CD14-positive monocyte (primary cell): Measurements from ENCODE around the gene CR1L. TPM values are rescaled to one million over a fixed set of nuclear protein-coding genes. Genes with fewer than 3 reads are reported as not detected.
"Not testable (repeated sequence)": the region's sequence is repeated elsewhere in the genome, so short reads cannot be mapped to it uniquely, and the experiment has no call there.

Experiments
- DNase-seq, 3 donors: peaks; one replicate each; pipeline ENCODE4 v3.0.0-alpha.2; 2011 to 2022
- H2AFZ ChIP-seq: 2 replicates; pipeline ENCODE4 v1.6.0; 2012; ENCODE audit warnings: mild to moderate bottlenecking, low read depth, low read length, inconsistent platforms; ENCODE audit not compliant: insufficient read depth, poor library complexity, severe bottlenecking
- H3K27ac ChIP-seq, 2 donors: 1 replicate in 1 of 2; 2 replicates in 1 of 2; pipeline ENCODE4 v1.5.1; 2012 to 2013; ENCODE audit warnings: low read length in 2 of 2, control low read depth in 1 of 2, inconsistent platforms in 1 of 2, low read depth in 1 of 2, mild to moderate bottlenecking in 1 of 2
- H3K27me3 ChIP-seq, 2 donors: one replicate each; pipeline versions ENCODE4 v1.6.0 to v1.6.1; 2011 to 2013; ENCODE audit warnings: low read length in 2 of 2; ENCODE audit not compliant: control insufficient read depth in 2 of 2, insufficient read depth in 2 of 2
- H3K36me3 ChIP-seq, 2 donors: replicated peaks in 1 of 2; 1 replicate in 1 of 2; 2 replicates in 1 of 2; pipeline versions ENCODE4 v1.5.1 to v1.6.1; 2012 to 2013; ENCODE audit warnings: low read length in 2 of 2, control low read depth in 1 of 2, inconsistent platforms in 1 of 2, mild to moderate bottlenecking in 1 of 2; ENCODE audit not compliant: insufficient read depth in 2 of 2, control insufficient read depth in 1 of 2
- H3K4me1 ChIP-seq, 2 donors: 1 replicate in 1 of 2; 2 replicates in 1 of 2; pipeline versions ENCODE4 v1.5.1 to v1.6.1; 2012 to 2013; ENCODE audit warnings: low read length in 2 of 2, control low read depth in 1 of 2, inconsistent platforms in 1 of 2, mild to moderate bottlenecking in 1 of 2, moderate library complexity in 1 of 2; ENCODE audit not compliant: insufficient read depth in 2 of 2, control insufficient read depth in 1 of 2
- H3K4me2 ChIP-seq: replicated peaks from 2 replicates; pipeline ENCODE3; 2012; ENCODE audit warnings: low read length, moderate library complexity, mild to moderate bottlenecking; ENCODE audit not compliant: poor library complexity, severe bottlenecking; ENCODE audit errors: extremely low read depth
- H3K4me3 ChIP-seq, 3 experiments: fragments of 200-600 bp in 1 of 3; sonication (generic) in 1 of 3; replicated peaks in 1 of 3; 1 replicate in 2 of 3; 2 replicates in 1 of 3; pipeline ENCODE4 v1.5.1; 2011 to 2013; ENCODE audit warnings: low read length in 3 of 3, mild to moderate bottlenecking in 3 of 3, control low read depth in 2 of 3, low read depth in 2 of 3, inconsistent platforms in 1 of 3, moderate library complexity in 1 of 3
- H3K79me2 ChIP-seq: 2 replicates; pipeline ENCODE4 v1.6.0; 2012; ENCODE audit warnings: mild to moderate bottlenecking, control low read depth, inconsistent platforms, low read length, moderate library complexity; ENCODE audit not compliant: insufficient read depth
- H3K9ac ChIP-seq: 2 replicates; pipeline ENCODE4 v1.6.0; 2017; ENCODE audit warnings: low read length, mild to moderate bottlenecking; ENCODE audit not compliant: insufficient read depth, poor library complexity, severe bottlenecking
- H3K9me3 ChIP-seq, 2 donors: replicated peaks in 1 of 2; 1 replicate in 1 of 2; 2 replicates in 1 of 2; pipeline versions ENCODE4 v1.5.1 to v1.6.1; 2012 to 2013; ENCODE audit warnings: low read length in 2 of 2, control low read depth in 1 of 2; ENCODE audit not compliant: control insufficient read depth in 1 of 2, insufficient read depth in 1 of 2
- H4K20me1 ChIP-seq: 2 replicates; pipeline ENCODE4 v1.6.0; 2012; ENCODE audit warnings: mild to moderate bottlenecking, low read length, control low read depth, moderate library complexity; ENCODE audit not compliant: insufficient read depth
- H3K27ac Mint-ChIP-seq, 7 donors: one replicate each; pipeline ENCODE4 v1.8.0; 2020; ENCODE audit warnings: mild to moderate bottlenecking in 7 of 7, mixed read lengths in 7 of 7, moderate library complexity in 6 of 7, inconsistent platforms in 2 of 7
- H3K27me3 Mint-ChIP-seq, 3 donors: one replicate each; pipeline ENCODE4 v1.8.0; 2021 to 2022; ENCODE audit warnings: low read depth in 3 of 3, mild to moderate bottlenecking in 3 of 3, mixed read lengths in 3 of 3, moderate library complexity in 3 of 3, inconsistent platforms in 1 of 3
- H3K36me3 Mint-ChIP-seq, 2 donors: one replicate each; pipeline ENCODE4 v1.8.0; 2020; ENCODE audit warnings: mixed read lengths in 2 of 2, inconsistent platforms in 1 of 2, mild to moderate bottlenecking in 1 of 2
- H3K4me1 Mint-ChIP-seq: one replicate; pipeline ENCODE4 v1.8.0; 2020; ENCODE audit warnings: mild to moderate bottlenecking, mixed read lengths
- H3K4me3 Mint-ChIP-seq, 2 donors: one replicate each; pipeline ENCODE4 v1.8.0; 2020; ENCODE audit warnings: mild to moderate bottlenecking in 2 of 2, mixed read lengths in 2 of 2, moderate library complexity in 1 of 2
- H3K9me3 Mint-ChIP-seq, 7 donors: one replicate each; pipeline ENCODE4 v1.8.0; 2020 to 2022; ENCODE audit warnings: mixed read lengths in 7 of 7, mild to moderate bottlenecking in 6 of 7, moderate library complexity in 6 of 7, inconsistent platforms in 2 of 7
- CTCF ChIP-seq: fragments of 200-600 bp; IDR thresholded peaks from one replicate; pipeline ENCODE4 v1.8.0; 2022; ENCODE audit warnings: antibody characterized with exemption, mild to moderate bottlenecking
- WGBS: methylation state at CpG from one replicate; pipeline ENCODE4 v1.1.5; 2013; ENCODE audit warnings: missing lambda C conversion rate; ENCODE audit not compliant: insufficient coverage; 5-methylcytosine and 5-hydroxymethylcytosine counted together
- intact Hi-C, 2 donors: fragments of 100-400 bp; cut with micrococcal nuclease; formaldehyde crosslinking; loops; one replicate each; pipeline versions ENCODE4 v1.15.0 to v1.15.1; 2023
- polyA plus RNA-seq, 3 donors: library from polyadenylated mRNA; depleted of rRNA in 1 of 3; unstranded in 2 of 3; stranded (reverse) in 1 of 3; fragments of 300-500 nt in 2 of 3; fragments of >200 nt in 1 of 3; fragmentation: Illumina TruSeq in 2 of 3; gene quantifications; 1 replicate in 2 of 3; 2 replicates in 1 of 3; pipeline ENCODE4 v1.2.3, GENCODE V29; 2012 to 2021

Gene CR1L
- polyA plus RNA-seq, 3 donors, result 0.49 TPM; not detected in 2

DNA sequence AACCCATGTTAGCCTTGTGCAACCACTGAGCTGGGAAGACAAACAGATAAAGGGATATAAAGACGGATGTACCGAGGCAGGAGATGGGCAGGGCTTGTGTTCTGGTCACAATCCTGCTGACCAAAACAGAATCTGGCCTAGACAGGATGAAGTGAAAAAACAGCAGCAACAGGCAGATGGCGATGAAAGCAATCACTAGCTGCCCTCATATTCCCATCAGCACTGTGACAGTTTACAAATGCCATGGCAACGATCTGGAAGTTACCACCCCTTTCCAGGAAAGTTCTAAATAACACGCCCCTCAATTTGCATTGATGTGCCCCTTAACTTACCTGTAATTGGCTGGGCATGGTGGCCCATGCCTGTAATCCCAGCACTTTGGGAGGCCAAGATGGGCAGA is 66.4 kb downstream of the CR1L start:
- H3K36me3 Mint-ChIP-seq, result no peaks in the 10 kb centered on the region
- intact Hi-C loops, result no loop called here

DNA sequence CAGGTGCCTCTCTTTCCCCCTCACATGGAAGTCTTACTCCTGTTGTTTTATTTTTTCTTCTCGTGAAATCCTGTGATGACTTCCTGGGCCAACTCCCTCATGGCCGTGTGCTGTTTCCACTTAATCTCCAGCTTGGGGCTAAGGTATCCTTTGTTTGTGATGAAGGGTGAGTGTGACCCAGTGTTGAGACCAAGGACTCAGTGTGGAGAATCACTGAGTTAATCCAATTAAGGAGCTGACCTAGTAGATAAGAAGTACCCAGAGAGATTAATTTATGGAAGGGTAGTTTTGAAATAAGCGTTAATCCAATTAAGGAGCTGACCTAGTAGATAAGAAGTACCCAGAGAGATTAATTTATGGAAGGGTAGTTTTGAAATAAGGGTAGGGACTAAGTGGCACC is 67.8 kb downstream of the CR1L start:
- not testable (repeated sequence) for H3K9ac ChIP-seq

More for the DNA sequence above, 66.4 kb downstream of the CR1L start:
- no peak for DNase-seq
- no peak overlapping the region for H3K27ac ChIP-seq
- H4K20me1 ChIP-seq, result no peaks in the 10 kb centered on the region
- H3K4me2 ChIP-seq, result no peak overlapping the region
- H2AFZ ChIP-seq, result no peak overlapping the region
- TF ChIP-seq CTCF, result no peak
- H3K4me3 Mint-ChIP-seq, result no peak overlapping the region
- H3K9ac ChIP-seq, result no peak overlapping the region
- H3K27me3 Mint-ChIP-seq, result peaks cover 0 to 4% (median 0%) of the 10 kb centered on the region in 3 donors
- no peaks in the 10 kb centered on the region for H3K4me1 Mint-ChIP-seq
- no peaks in the 10 kb centered on the region for H3K4me1 ChIP-seq
- H3K79me2 ChIP-seq, result no peaks in the 10 kb centered on the region
- no peaks in the 10 kb centered on the region for H3K36me3 ChIP-seq
- peaks cover 0 to 6% of the 10 kb centered on the region in 2 donors for H3K9me3 ChIP-seq
- H3K27ac Mint-ChIP-seq, result no peak overlapping the region
- H3K9me3 Mint-ChIP-seq, result peaks cover 0 to 8% (median 0%) of the 10 kb centered on the region in 7 donors
- WGBS, result 79% methylated on average over 5 of the region's 5 CpGs
- H3K4me3 ChIP-seq, result no peak overlapping the region
- H3K27me3 ChIP-seq, result no peaks in the 10 kb centered on the region

More for the DNA sequence above, 67.8 kb downstream of the CR1L start:
- H3K27ac Mint-ChIP-seq, H3K4me3 Mint-ChIP-seq, H4K20me1 ChIP-seq, H3K4me1 ChIP-seq, H3K27me3 ChIP-seq, intact Hi-C loops, H3K79me2 ChIP-seq, H3K4me1 Mint-ChIP-seq, H3K4me2 ChIP-seq, H3K9me3 ChIP-seq, H3K4me3 ChIP-seq, H2AFZ ChIP-seq, H3K27ac ChIP-seq, H3K36me3 Mint-ChIP-seq, H3K27me3 Mint-ChIP-seq, H3K36me3 ChIP-seq, H3K9me3 Mint-ChIP-seq, DNase-seq: not testable (repeated sequence)
- 50% methylated on average over 1 of the region's 3 CpGs for WGBS
